Cerebellar nuclear complex (tissue), 1 donor: ENCODE results near the gene LRRC47.

Experiments used
- DNase-seq, 2 experiments: peaks; one replicate each; lab custom pipeline; 2025; lab: John Stamatoyannopoulos, UW

The LRRC47 gene

GRCh38 chr1:3733094-3733882 is 63.0 kb downstream of the LRRC47 start:
- no peak for DNase-seq

- DNase-seq, result no peak
Measured at GRCh38 chr1:3732434-3733093, 63.7 kb downstream of the LRRC47 start.

- DNase-seq, result no peak
Measured at GRCh38 chr1:3731583-3732433, 64.5 kb downstream of the LRRC47 start.

GRCh38 chr1:3730543-3731247 is 65.6 kb downstream of the LRRC47 start:
- DNase-seq, result no peak

DNA sequence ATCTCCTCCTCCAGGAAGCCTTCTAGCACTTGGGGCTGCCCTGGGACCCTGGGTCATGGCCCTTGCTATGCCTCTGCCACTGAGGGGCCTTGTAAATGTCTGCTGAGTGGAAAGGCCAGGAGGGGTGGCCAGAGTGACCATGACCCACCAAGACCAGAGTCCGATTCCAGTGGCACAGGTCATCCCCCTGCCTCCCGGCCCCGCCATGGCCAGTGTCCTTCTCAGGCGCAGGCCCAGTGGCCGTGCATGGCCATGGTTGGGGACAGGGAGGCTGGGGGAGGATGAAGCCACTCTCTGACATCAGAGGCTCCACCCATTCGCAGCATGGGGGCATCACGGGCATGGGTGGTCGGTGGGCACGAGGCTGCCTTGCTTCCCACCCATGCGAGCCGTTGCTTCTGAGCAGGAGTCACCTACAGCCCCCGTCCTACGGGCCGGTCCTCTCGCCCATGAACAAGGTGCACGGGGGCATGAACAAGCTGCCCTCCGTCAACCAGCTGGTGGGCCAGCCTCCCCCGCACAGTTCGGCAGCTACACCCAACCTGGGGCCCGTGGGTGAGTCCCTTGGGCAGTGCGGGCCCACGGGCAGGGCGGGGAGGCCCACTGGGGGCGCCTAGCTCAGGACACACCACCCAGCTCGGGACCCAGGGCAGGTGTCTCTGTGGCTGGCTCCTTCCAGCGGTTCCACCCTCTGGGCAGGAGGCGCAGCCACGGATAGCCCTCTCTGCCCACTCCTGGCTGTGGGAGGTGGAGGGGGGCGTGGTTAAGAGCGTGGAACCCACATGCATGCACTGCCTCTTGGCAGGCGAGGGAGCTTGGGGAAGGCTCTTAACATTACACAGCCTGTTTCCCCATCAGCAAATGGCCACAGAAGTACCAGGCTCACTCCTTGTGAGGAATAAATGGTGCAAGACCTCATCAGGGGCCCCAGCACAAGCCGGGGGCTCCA is 66.4 kb downstream of the LRRC47 start:
- DNase-seq, result no peak
